Measurements from ENCODE around the gene MON2. TPM values are rescaled to one million over a fixed set of nuclear protein-coding genes. Genes with fewer than 3 reads are reported as not detected.

The MON2 gene
- total RNA-seq, 1 experiment from 2014 or later: 30.1 TPM

DNA sequence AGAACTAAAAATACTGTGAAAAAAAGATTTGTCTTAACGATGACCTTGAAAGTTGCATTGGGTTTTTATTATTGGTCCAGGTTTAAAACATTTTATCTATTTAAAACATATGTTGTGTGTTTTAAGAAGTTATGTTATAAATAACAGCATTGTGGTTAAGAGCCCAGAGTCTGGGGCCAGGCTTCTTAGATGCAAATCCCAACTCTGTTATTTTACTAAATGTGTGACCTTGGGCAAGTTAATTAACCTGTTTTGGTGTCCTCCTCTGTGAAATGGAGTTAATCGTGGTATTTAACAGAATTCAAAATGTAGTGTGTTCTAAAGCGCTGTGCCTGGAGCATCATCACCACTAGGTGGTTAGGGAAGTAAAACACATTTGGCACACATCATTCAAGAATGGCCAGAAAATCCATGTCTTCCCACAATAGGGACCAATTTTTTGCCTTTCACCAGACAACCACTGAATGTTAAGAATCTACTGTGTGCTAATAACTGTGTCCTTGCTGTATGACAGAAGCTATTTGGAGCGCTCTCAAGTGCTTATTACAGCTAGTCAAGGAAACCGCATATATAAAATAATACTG, 133.3 kb downstream of the MON2 start:
- TF ChIP-seq, protein P1, sequence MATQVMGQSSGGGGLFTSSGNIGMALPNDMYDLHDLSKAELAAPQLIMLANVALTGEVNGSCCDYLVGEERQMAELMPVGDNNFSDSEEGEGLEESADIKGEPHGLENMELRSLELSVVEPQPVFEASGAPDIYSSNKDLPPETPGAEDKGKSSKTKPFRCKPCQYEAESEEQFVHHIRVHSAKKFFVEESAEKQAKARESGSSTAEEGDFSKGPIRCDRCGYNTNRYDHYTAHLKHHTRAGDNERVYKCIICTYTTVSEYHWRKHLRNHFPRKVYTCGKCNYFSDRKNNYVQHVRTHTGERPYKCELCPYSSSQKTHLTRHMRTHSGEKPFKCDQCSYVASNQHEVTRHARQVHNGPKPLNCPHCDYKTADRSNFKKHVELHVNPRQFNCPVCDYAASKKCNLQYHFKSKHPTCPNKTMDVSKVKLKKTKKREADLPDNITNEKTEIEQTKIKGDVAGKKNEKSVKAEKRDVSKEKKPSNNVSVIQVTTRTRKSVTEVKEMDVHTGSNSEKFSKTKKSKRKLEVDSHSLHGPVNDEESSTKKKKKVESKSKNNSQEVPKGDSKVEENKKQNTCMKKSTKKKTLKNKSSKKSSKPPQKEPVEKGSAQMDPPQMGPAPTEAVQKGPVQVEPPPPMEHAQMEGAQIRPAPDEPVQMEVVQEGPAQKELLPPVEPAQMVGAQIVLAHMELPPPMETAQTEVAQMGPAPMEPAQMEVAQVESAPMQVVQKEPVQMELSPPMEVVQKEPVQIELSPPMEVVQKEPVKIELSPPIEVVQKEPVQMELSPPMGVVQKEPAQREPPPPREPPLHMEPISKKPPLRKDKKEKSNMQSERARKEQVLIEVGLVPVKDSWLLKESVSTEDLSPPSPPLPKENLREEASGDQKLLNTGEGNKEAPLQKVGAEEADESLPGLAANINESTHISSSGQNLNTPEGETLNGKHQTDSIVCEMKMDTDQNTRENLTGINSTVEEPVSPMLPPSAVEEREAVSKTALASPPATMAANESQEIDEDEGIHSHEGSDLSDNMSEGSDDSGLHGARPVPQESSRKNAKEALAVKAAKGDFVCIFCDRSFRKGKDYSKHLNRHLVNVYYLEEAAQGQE (IDR thresholded peaks at IDR 0.05; ENCODE audit: insufficient read depth in 1 of 2, low read depth in 2 of 2, low read length in 1 of 2): no peak
- TF ChIP-seq, protein P2, sequence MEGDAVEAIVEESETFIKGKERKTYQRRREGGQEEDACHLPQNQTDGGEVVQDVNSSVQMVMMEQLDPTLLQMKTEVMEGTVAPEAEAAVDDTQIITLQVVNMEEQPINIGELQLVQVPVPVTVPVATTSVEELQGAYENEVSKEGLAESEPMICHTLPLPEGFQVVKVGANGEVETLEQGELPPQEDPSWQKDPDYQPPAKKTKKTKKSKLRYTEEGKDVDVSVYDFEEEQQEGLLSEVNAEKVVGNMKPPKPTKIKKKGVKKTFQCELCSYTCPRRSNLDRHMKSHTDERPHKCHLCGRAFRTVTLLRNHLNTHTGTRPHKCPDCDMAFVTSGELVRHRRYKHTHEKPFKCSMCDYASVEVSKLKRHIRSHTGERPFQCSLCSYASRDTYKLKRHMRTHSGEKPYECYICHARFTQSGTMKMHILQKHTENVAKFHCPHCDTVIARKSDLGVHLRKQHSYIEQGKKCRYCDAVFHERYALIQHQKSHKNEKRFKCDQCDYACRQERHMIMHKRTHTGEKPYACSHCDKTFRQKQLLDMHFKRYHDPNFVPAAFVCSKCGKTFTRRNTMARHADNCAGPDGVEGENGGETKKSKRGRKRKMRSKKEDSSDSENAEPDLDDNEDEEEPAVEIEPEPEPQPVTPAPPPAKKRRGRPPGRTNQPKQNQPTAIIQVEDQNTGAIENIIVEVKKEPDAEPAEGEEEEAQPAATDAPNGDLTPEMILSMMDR (IDR thresholded peaks at IDR 0.05): peak; percentile 44
- TF ChIP-seq TCF7L2 (IDR thresholded peaks at IDR 0.05; ENCODE audit: low read depth, low read length) (no peak), POLR2AphosphoS5 (IDR thresholded peaks at IDR 0.05; ENCODE audit: low read depth, low read length) (no peak), SIN3A (IDR thresholded peaks at IDR 0.05; ENCODE audit: borderline replicate concordance, insufficient read depth, low read depth, low read length) (no peak)
- ATAC-seq (no peak), DNase-seq (ENCODE audit: low read depth, low spot score) (no peak)
- ChIA-PET POLR2A (interaction anchor here (0.5 kb wide), 1 partner anchor 22 kb away, joined by 4 read pairs; no protein-coding TSS in a partner anchor), CTCF (interaction anchor here (0.6 kb wide), 1 partner anchor 116 kb away, joined by 3 read pairs; no protein-coding TSS in a partner anchor)
- H3K27me3 ChIP-seq (ENCODE audit: control insufficient read depth, insufficient read depth, low read length): no peaks in the 10 kb centered on the region
- H3K27ac ChIP-seq (ENCODE audit: low read length): no peak overlapping the region
- intact Hi-C loops (cut with micrococcal nuclease; ENCODE audit: unreplicated experiment) (loop anchor here (5.0 to 10.0 kb wide), 2 partner anchors 192 to 465 kb away; no protein-coding TSS in a partner anchor), in situ Hi-C loops (cut with HindIII; ENCODE audit: low pct_unique_long_range_greater_than_20kb, low sequenced_read_pairs) (loop anchor here (25.0 kb wide), 1 partner anchor 187 kb away; no protein-coding TSS in a partner anchor)
- H3K4me3 ChIP-seq (ENCODE audit: low read depth in 2 of 2, low read length in 2 of 2): no peak overlapping the region
- BruUV-seq (replicated peaks): no TSS peak
- no peaks in the 10 kb centered on the region for H3K9me3 ChIP-seq (ENCODE audit: control insufficient read depth, insufficient read depth, low read depth, low read length)
- H3K36me3 ChIP-seq (ENCODE audit: control insufficient read depth, insufficient read depth, low read length): no peaks in the 10 kb centered on the region
- H3K4me1 ChIP-seq (ENCODE audit: control insufficient read depth, insufficient read depth, low read length): peaks cover 10% of the 10 kb centered on the region

DNA sequence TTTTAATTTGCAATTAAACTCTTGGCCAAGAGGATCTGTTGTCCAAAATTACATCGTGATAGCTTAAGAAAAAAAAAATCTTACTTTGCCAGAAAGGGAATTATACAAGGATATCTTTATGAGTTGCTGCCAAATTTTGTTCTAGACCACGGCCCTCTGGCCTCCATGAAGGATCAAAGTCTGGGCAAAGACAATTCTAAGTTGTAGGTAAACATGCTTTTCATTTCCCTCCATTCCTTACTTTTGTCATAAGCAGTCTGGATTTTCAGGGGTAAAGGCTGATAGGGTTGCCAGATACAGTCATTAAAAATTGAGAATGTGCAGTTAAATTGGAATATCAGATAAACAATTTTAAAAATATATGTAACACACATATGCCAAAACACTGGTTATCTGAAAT, 135.1 kb downstream of the MON2 start:
- ATAC-seq: no peak
- TSS peak; percentile 93 for BruUV-seq (replicated peaks)
- Histone ChIP-seq H3K4me3 (ENCODE audit: low read depth in 2 of 2, low read length in 2 of 2) (peak overlapping the region; percentile 89 to 98), H3K27me3 (ENCODE audit: control insufficient read depth, insufficient read depth, low read length) (no peaks in the 10 kb centered on the region), H3K36me3 (ENCODE audit: control insufficient read depth, insufficient read depth, low read length) (no peaks in the 10 kb centered on the region), H3K4me1 (ENCODE audit: control insufficient read depth, insufficient read depth, low read length) (peaks cover 25% of the 10 kb centered on the region), H3K9me3 (ENCODE audit: control insufficient read depth, insufficient read depth, low read depth, low read length) (no peaks in the 10 kb centered on the region), H3K27ac (ENCODE audit: low read length) (peak overlapping the region; percentile 94)
- ChIA-PET POLR2A (interaction anchor here (1.8 kb wide), 1 partner anchor 8 kb away, joined by 6 read pairs; no protein-coding TSS in a partner anchor), CTCF (interaction anchor here (1.1 kb wide), 1 partner anchor 196 kb away, joined by 3 read pairs; no protein-coding TSS in a partner anchor)
- DNase-seq (ENCODE audit: low read depth, low spot score): no peak
- intact Hi-C loops (cut with micrococcal nuclease; ENCODE audit: unreplicated experiment): loop anchor here (5.0 to 10.0 kb wide), 2 partner anchors 191 to 463 kb away; no protein-coding TSS in a partner anchor
- in situ Hi-C loops (cut with HindIII; ENCODE audit: low pct_unique_long_range_greater_than_20kb, low sequenced_read_pairs): loop anchor here (25.0 kb wide), 1 partner anchor 186 kb away; no protein-coding TSS in a partner anchor
- TF ChIP-seq SIN3A (IDR thresholded peaks at IDR 0.05; ENCODE audit: borderline replicate concordance, insufficient read depth, low read depth, low read length) (no peak), POLR2AphosphoS5 (IDR thresholded peaks at IDR 0.05; ENCODE audit: low read depth, low read length) (no peak), TCF7L2 (IDR thresholded peaks at IDR 0.05; ENCODE audit: low read depth, low read length) (no peak)
- TF ChIP-seq, protein P2 (IDR thresholded peaks at IDR 0.05): no peak
- TF ChIP-seq, protein P1 (IDR thresholded peaks at IDR 0.05; ENCODE audit: insufficient read depth in 1 of 2, low read depth in 2 of 2, low read length in 1 of 2): no peak
